Kidney glomerular epithelial cell (primary cell): ENCODE measurements around the gene OXSM.
A peak's percentile ranks its signal among the peaks of the same experiment; 100 is the strongest.

Source experiments
- DNase-seq: peaks from one replicate; lab custom pipeline; 2025; lab: John Stamatoyannopoulos, UW

Gene OXSM

DNA sequence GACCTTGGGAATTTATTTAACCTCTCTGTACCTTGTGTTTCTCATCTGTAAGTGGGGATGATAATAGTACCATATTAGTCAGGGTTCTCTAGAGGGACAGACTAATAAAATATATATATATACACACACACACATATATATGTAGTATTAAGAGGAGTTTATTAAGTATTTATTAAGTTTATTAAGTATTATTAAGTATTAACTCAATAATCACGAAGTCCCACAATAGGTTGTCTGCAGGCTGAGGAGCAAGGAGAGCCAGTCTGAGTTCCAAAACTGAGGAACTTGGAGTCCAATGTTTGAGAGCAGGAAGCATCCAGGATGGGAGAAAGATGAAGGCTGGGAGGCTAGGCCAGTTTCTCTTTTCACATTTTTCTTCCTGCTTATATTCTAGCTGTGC lies 14.8 kb downstream of the OXSM start:
- no peak for DNase-seq

- no peak for DNase-seq
Observed at GRCh38 chr3:25812644-25813043, 22.8 kb downstream of the OXSM start.

GRCh38 chr3:25817107-25817506 lies 27.2 kb downstream of the OXSM start:
- DNase-seq = no peak

- DNase-seq = no peak
Observed at GRCh38 chr3:25817638-25818037, 27.7 kb downstream of the OXSM start.

GRCh38 chr3:25818335-25818734 lies 28.4 kb downstream of the OXSM start:
- no peak for DNase-seq

DNA sequence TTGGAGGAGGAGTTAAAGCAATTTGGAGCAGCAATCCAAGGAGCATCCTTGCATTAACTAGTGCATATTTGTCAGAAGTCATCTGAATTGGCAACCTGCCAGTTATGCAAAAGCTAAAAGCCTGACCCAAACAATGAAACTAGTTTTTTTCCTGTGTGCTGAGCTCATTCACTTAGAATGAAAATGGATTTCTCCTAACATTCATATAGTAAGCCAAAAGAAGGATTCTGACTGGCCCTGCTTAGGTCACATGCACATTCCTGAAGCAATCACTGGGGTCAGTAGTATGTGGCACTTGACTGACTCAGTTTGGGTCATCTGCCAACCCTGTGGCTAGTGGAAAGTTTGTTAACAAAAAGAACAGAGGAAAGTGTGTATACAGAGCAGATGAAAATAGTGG lies 30.5 kb downstream of the OXSM start:
- peak; percentile 85 for DNase-seq

GRCh38 chr3:25820816-25821486 lies 31.1 kb downstream of the OXSM start:
- DNase-seq = no peak

- no peak for DNase-seq
Observed at GRCh38 chr3:25821746-25822573, 32.1 kb downstream of the OXSM start.

- DNase-seq = no peak
Observed at GRCh38 chr3:25823314-25823713, 33.4 kb downstream of the OXSM start.

GRCh38 chr3:25826510-25826909 lies 36.6 kb downstream of the OXSM start:
- DNase-seq = no peak

DNA sequence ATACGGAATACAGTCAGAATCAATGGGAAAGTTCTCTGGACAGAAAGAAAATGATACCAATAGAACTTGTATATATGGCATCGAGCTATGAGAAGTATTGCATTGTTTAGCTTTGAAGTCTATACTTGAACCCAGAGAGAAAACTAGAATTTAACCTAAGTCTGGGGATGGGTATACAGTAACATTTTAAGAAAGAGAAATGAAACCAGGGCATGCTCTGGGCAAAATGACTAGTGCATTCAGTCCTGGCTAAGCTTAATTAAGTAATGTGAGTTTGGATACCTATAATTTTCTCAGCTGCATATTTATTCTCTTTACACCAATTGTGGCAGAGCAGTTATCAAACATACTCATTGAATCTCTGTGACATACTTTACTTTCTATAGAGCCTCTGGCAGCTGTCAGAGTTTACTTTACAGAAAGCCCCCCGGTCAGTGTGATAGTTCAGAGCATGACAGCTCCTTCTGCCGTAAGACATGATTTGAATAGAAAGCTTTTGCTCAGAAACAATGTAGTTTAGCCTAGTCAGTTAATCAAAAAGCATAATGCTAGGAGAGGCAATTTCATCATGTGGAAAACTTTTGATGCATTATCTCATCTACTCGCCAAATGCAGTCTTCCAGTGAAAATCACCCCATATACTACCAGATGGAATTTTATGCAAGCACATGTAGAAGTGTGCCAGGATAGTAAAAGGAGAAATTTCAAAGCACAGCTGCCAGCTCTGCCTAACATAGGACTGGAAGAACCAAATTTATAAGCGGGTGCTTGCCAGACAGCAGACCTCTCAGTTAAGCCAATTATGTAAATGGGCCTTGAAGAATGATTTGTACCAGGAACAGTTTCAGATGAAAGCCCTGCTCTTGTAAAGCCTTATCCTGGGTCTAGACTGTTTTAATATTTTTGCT lies 40.7 kb downstream of the OXSM start:
- no peak for DNase-seq

DNA sequence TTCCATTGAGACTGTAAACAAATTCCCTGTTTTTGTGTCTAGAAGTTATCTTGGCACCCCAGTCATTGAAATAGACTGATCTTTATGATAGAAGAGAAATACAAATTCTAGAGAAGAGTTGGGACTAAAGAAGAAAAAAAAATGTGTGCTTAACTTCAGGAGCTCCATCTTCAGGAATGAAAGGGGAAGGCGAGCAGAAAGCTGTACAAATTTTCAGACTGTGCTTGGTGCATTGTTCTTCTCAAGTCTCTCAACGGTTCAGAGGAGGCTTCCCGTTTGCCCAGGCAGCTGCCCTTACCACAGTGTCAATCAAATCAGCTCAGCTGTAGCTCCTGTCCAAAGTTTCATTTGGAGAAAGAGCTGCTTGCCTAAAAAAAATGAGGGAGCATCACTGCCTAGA lies 41.7 kb downstream of the OXSM start:
- peak; percentile 51 for DNase-seq

DNA sequence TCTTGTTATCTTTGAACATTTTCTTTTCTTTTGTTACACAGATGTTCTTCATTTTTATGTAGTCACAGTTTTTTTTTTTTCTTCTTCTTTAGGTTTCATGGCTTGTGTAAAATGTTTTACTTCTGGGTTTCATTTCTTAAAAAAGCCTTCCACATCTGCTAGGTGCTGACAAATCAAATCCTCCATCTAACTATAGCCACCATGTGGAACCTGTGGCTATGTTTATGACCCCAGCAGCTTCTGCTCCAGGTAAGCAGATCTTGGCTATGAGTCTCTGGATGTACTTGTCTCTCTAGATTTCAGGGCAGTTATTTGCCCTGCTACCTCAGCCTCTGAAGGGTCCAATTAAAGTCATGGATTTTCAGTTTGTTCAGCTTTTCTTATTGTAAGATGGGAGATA lies 44.5 kb downstream of the OXSM start:
- DNase-seq = no peak

DNA sequence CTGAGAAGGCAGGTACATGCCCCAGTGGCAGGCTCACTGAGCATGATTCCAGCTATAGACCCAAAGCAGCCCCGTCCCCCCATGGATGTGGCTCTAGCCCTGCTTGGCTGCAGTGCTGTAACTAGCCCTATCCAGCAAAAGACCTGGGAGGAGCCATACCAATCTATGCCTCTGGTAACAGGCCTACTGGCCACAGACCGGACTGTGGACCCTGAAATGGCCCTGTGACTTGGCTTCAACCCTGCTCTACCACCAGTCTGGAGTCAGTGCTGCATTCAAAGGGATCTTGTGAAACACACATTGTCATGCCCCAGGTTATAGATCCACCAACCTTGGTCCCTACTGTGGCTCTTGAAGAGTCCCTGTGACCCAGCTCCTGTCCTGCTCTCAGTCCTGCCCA lies 46.7 kb downstream of the OXSM start:
- no peak for DNase-seq

DNA sequence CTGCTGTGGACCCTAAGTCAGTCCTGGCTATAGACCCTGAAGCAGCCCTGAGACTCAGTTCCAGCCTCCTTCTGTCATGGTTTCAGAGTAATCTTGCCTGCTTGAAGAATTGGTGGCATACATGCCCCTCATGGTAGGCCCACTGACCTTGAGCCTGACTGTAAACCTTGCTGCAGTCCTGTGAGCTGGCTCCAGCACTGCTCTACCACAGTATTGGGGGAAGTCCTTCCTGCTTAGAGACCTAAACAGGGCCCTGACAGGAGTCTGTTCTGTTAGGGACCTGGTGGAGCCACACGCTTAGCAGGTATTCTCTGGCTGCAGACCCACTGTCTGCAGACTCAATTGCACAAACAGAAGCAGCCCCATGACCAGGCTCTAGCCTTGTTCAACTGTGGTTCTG lies 47.1 kb downstream of the OXSM start:
- no peak for DNase-seq

GRCh38 chr3:25840099-25840498 lies 50.2 kb downstream of the OXSM start:
- no peak for DNase-seq

DNA sequence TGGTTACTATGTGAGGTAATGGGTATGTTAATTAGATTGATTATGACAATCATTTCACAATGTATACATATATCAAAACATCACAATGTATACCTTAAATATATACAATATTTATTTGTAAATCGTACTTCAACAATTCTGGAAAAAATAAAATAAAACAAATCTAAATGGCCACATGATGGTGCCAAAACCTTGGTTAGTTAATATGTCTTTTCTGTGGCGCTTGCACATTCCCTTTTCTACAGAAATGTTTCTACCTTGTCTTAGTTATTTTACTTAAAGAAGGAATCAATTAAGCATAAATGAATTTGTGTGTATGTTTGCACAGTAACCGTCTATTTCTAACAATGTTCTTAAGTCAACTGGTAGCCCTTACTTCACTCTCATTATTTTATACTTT lies 53.4 kb downstream of the OXSM start:
- peak; percentile 17 for DNase-seq
